Breast epithelium (tissue), 3 donors: Measurements from ENCODE around the gene EFNA1.

Experiments
- CTCF ChIP-seq, 3 donors: fragments of 450-650 bp; IDR thresholded peaks; one replicate each; pipeline ENCODE4 v1.5.1; 2016 to 2017; ENCODE audit warnings: antibody characterized with exemption in 3 of 3, mild to moderate bottlenecking in 3 of 3, moderate library complexity in 3 of 3
- POLR2A ChIP-seq: fragments of 450-650 bp; IDR thresholded peaks from one replicate; pipeline ENCODE4 v1.6.1; 2016; ENCODE audit warnings: antibody characterized with exemption, mild to moderate bottlenecking, moderate library complexity
- POLR2AphosphoS5 ChIP-seq, 3 donors: sonication (generic); formaldehyde crosslinking; IDR thresholded peaks; one replicate each; pipeline ENCODE4 v1.6.1; 2017; ENCODE audit warnings: antibody characterized with exemption in 3 of 3

DNA sequence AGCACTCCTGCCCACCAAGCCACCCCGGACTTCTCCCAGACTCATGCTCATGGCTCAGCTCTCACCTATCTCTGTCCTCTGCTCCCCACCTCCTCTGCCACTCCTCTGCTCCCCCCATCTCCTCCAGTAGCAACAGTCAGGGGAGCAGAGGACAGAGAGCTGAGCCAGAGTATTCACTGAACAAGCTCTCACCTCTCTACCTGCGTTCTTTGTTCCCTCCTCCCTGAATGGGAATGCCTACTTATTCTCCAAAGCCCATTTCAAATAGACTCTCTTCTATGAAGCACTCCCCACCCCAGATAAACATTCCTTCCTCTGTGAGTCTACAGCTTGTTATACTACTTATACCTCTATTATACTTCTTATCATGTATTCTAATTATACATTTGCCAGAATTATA, 6.4 kb upstream of the EFNA1 start:
- TF ChIP-seq POLR2A (no peak), CTCF (IDR thresholded peaks at IDR 0.05) (no peak), POLR2AphosphoS5 (IDR thresholded peaks at IDR 0.05) (no peak)
